H9 (cell line): ENCODE data around the gene AP3S2. TPM values are rescaled to one million over a fixed set of nuclear protein-coding genes. Genes with fewer than 3 reads are reported as not detected.

Experiments used
- DNase-seq: peaks from one replicate; pipeline ENCODE4 v3.0.0-alpha.2; 2017
- H2AFZ ChIP-seq: one replicate; pipeline ENCODE4 v1.6.1; 2013; ENCODE audit warnings: mild to moderate bottlenecking, low read length, control low read depth, moderate library complexity
- H2AK5ac ChIP-seq: 2 replicates; pipeline ENCODE4 v1.6.1; 2013; ENCODE audit warnings: low read length, control low read depth, mixed read lengths; ENCODE audit not compliant: insufficient read length
- H2BK120ac ChIP-seq: one replicate; pipeline ENCODE4 v1.6.1; 2013; ENCODE audit warnings: low read depth, mild to moderate bottlenecking, low read length, control low read depth, inconsistent platforms; ENCODE audit not compliant: poor library complexity, severe bottlenecking
- H2BK12ac ChIP-seq: 2 replicates; pipeline ENCODE4 v1.6.1; 2013; ENCODE audit warnings: low read length, control low read depth, mixed read lengths, low read depth; ENCODE audit not compliant: insufficient read length
- H2BK15ac ChIP-seq: 2 replicates; pipeline ENCODE4 v1.6.1; 2013; ENCODE audit warnings: low read depth, low read length, control low read depth
- H2BK20ac ChIP-seq: one replicate; pipeline ENCODE4 v1.6.1; 2013; ENCODE audit warnings: low read depth, mild to moderate bottlenecking, low read length, control low read depth, inconsistent platforms; ENCODE audit not compliant: poor library complexity, severe bottlenecking
- H2BK5ac ChIP-seq: 2 replicates; pipeline ENCODE4 v1.6.1; 2013; ENCODE audit warnings: low read length, control low read depth, mixed read lengths; ENCODE audit not compliant: insufficient read length
- H3K14ac ChIP-seq: 2 replicates; pipeline ENCODE4 v1.6.1; 2013; ENCODE audit warnings: low read length, control low read depth; ENCODE audit not compliant: insufficient read depth
- H3K18ac ChIP-seq: 2 replicates; pipeline ENCODE4 v1.6.1; 2013; ENCODE audit warnings: low read depth, mild to moderate bottlenecking, mixed read lengths, low read length, control low read depth; ENCODE audit not compliant: insufficient read length
- H3K23ac ChIP-seq: 2 replicates; pipeline ENCODE4 v1.6.1; 2013; ENCODE audit warnings: low read length, control low read depth, mixed read lengths, low read depth; ENCODE audit not compliant: insufficient read length
- H3K23me2 ChIP-seq: 2 replicates; pipeline ENCODE4 v1.6.1; 2013; ENCODE audit warnings: low read depth, mild to moderate bottlenecking, mixed read lengths, low read length, control low read depth; ENCODE audit not compliant: insufficient read length, poor library complexity, severe bottlenecking
- H3K27ac ChIP-seq: 2 replicates; pipeline ENCODE4 v1.5.1; 2013; ENCODE audit warnings: low read length, control low read depth, mixed read lengths, low read depth; ENCODE audit not compliant: insufficient read length
- H3K27me3 ChIP-seq: 2 replicates; pipeline ENCODE4 v1.6.1; 2013; ENCODE audit warnings: low read length, control low read depth, inconsistent platforms; ENCODE audit not compliant: insufficient read depth
- H3K4ac ChIP-seq: 2 replicates; pipeline ENCODE4 v1.6.1; 2013; ENCODE audit warnings: low read depth, mild to moderate bottlenecking, control low read depth, inconsistent platforms, low read length, moderate library complexity
- H3K4me1 ChIP-seq: 2 replicates; pipeline ENCODE4 v1.6.1; 2013; ENCODE audit warnings: low read length, control low read depth, inconsistent platforms; ENCODE audit not compliant: insufficient read depth
- H3K4me2 ChIP-seq: 2 replicates; pipeline ENCODE4 v1.6.1; 2013; ENCODE audit warnings: low read length, control low read depth, mixed read lengths; ENCODE audit not compliant: insufficient read length, insufficient read depth
- H3K56ac ChIP-seq: 2 replicates; pipeline ENCODE4 v1.6.1; 2013; ENCODE audit warnings: low read depth, mild to moderate bottlenecking, mixed read lengths, low read length, control low read depth; ENCODE audit not compliant: insufficient read length
- H3K79me1 ChIP-seq: 2 replicates; pipeline ENCODE4 v1.6.1; 2013; ENCODE audit warnings: low read depth, mild to moderate bottlenecking, moderate library complexity, low read length, control low read depth, inconsistent platforms; ENCODE audit not compliant: insufficient read depth, poor library complexity, severe bottlenecking
- H3K79me2 ChIP-seq: 2 replicates; pipeline ENCODE4 v1.6.1; 2013; ENCODE audit warnings: low read length, control low read depth, inconsistent platforms; ENCODE audit not compliant: insufficient read depth
- H3K9ac ChIP-seq: 2 replicates; pipeline ENCODE4 v1.6.1; 2013; ENCODE audit warnings: low read length, control low read depth, mixed read lengths; ENCODE audit not compliant: insufficient read length; ENCODE audit errors: extremely low read depth
- H3K9me3 ChIP-seq: one replicate; pipeline ENCODE4 v1.6.1; 2013; ENCODE audit warnings: low read depth, low read length, inconsistent platforms; ENCODE audit not compliant: control insufficient read depth
- H3T11ph ChIP-seq: one replicate; pipeline ENCODE4 v1.6.1; 2013; ENCODE audit warnings: mild to moderate bottlenecking, low read length, control low read depth, inconsistent platforms
- H4K20me1 ChIP-seq: one replicate; pipeline ENCODE4 v1.6.1; 2013; ENCODE audit not compliant: control insufficient read depth, insufficient read length, insufficient read depth
- H4K5ac ChIP-seq: 2 replicates; pipeline ENCODE4 v1.6.1; 2013; ENCODE audit warnings: low read depth, mild to moderate bottlenecking, mixed read lengths, low read length, control low read depth; ENCODE audit not compliant: insufficient read length
- H4K8ac ChIP-seq: replicated peaks from 2 replicates; pipeline ENCODE4 v1.6.1; 2013; ENCODE audit warnings: low read length, control low read depth, mixed read lengths, low read depth; ENCODE audit not compliant: insufficient read length
- H4K91ac ChIP-seq: 2 replicates; pipeline ENCODE4 v1.6.1; 2013; ENCODE audit warnings: low read depth, mild to moderate bottlenecking, moderate library complexity, mixed read lengths, low read length, control low read depth; ENCODE audit not compliant: insufficient read length
- H3K27ac Mint-ChIP-seq, 3 experiments: 2 replicates in 2 of 3; 3 replicates in 1 of 3; pipeline ENCODE4 v1.8.0; 2020 to 2021; ENCODE audit warnings: mixed read lengths in 3 of 3, mild to moderate bottlenecking in 1 of 3, moderate library complexity in 1 of 3
- H3K27me3 Mint-ChIP-seq: 2 replicates; pipeline ENCODE4 v1.8.0; 2021; ENCODE audit warnings: low read depth, mild to moderate bottlenecking, moderate library complexity, mixed read lengths
- H3K36me3 Mint-ChIP-seq, 3 experiments: 2 replicates in 2 of 3; 3 replicates in 1 of 3; pipeline ENCODE4 v1.8.0; 2020 to 2021; ENCODE audit warnings: low read depth in 3 of 3, mixed read lengths in 3 of 3; ENCODE audit not compliant: insufficient read depth in 1 of 3
- H3K4me1 Mint-ChIP-seq, 2 experiments: 2 replicates each; pipeline ENCODE4 v1.8.0; 2020; ENCODE audit warnings: mixed read lengths in 2 of 2
- H3K4me3 Mint-ChIP-seq, 2 experiments: 2 replicates in 1 of 2; 3 replicates in 1 of 2; pipeline ENCODE4 v1.8.0; 2020 to 2021; ENCODE audit warnings: mild to moderate bottlenecking in 2 of 2, mixed read lengths in 2 of 2, moderate library complexity in 1 of 2
- H3K9me3 Mint-ChIP-seq, 2 experiments: 2 replicates in 1 of 2; 3 replicates in 1 of 2; pipeline ENCODE4 v1.8.0; 2020; ENCODE audit warnings: mild to moderate bottlenecking in 2 of 2, mixed read lengths in 2 of 2, moderate library complexity in 1 of 2
- CTCF ChIP-seq: fragments of 200-600 bp; sonication (generic); conservative IDR thresholded peaks from 3 replicates; pipeline ENCODE4 v1.8.0; 2021; ENCODE audit warnings: antibody characterized with exemption, mild to moderate bottlenecking
- WGBS: extraction: QIAGEN DNeasy Blood & Tissue Kit; methylation state at CpG from one replicate; pipeline ENCODE4 v1.1.7; 2013; ENCODE audit warnings: missing lambda C conversion rate, low lambda C conversion rate, mixed read lengths; ENCODE audit not compliant: insufficient read length; ENCODE audit errors: extremely low coverage; 5-methylcytosine and 5-hydroxymethylcytosine counted together
- total RNA-seq: library from RNA; stranded (reverse); gene quantifications from 2 replicates; pipeline ENCODE4 v1.2.1, GENCODE V29; 2021

AP3S2 gene
- total RNA-seq, 1 experiment from 2014 or later, result 33.9 TPM

- no peak overlapping the region for H3K4me3 Mint-ChIP-seq
- no peak for TF ChIP-seq CTCF
- Histone ChIP-seq H3K4me2 (no peak overlapping the region), H2AFZ (no peak overlapping the region), H4K5ac (no peak overlapping the region), H2BK120ac (no peak overlapping the region), H2AK5ac (no peak overlapping the region), H2BK15ac (no peak overlapping the region), H4K91ac (no peak overlapping the region), H3K56ac (no peak overlapping the region), H3K27ac (no peak overlapping the region), H4K8ac (no peak overlapping the region), H3T11ph (no peak overlapping the region), H3K79me2 (no peaks in the 10 kb centered on the region), H3K14ac (no peak overlapping the region), H3K27me3 (no peaks in the 10 kb centered on the region), H3K79me1 (no peaks in the 10 kb centered on the region), H3K4me1 (no peaks in the 10 kb centered on the region), H2BK5ac (no peak overlapping the region), H3K18ac (no peak overlapping the region), H2BK12ac (no peak overlapping the region), H4K20me1 (no peaks in the 10 kb centered on the region), H3K23me2 (no peaks in the 10 kb centered on the region), H3K9me3 (no peaks in the 10 kb centered on the region), H3K9ac (no peak overlapping the region), H3K4ac (no peak overlapping the region), H3K23ac (no peak overlapping the region), H2BK20ac (no peak overlapping the region)
- no peak overlapping the region for H3K27ac Mint-ChIP-seq
- no peaks in the 10 kb centered on the region for H3K36me3 Mint-ChIP-seq
- no peaks in the 10 kb centered on the region for H3K9me3 Mint-ChIP-seq
- DNase-seq, result no peak
- H3K27me3 Mint-ChIP-seq, result peaks cover 3% of the 10 kb centered on the region
- WGBS, result 100% methylated on average over 1 of the region's 6 CpGs
- peaks cover 8 to 25% of the 10 kb centered on the region in 2 experiments; a peak in 3 of 4 replicates for H3K4me1 Mint-ChIP-seq
These were observed 86.1 kb downstream of the AP3S2 start for GRCh38 chr15:89807689-89808088.
